Ishikawa (cell line): ENCODE measurements around the gene HK2.

Experiments
- CEBPB ChIP-seq: IDR thresholded peaks from 2 replicates; pipeline ENCODE4 v1.6.1; 2012
- EGR1 ChIP-seq: IDR thresholded peaks from 2 replicates; pipeline ENCODE4 v1.6.1; 2012
- EP300 ChIP-seq: IDR thresholded peaks from 2 replicates; pipeline ENCODE4 v1.6.1; 2012; ENCODE audit warnings: borderline replicate concordance
- FOXM1 ChIP-seq: IDR thresholded peaks from 2 replicates; pipeline ENCODE4 v1.6.1; 2012; ENCODE audit warnings: low read depth, borderline replicate concordance
- RAD21 ChIP-seq: IDR thresholded peaks from 2 replicates; pipeline ENCODE4 v1.6.1; 2012; ENCODE audit warnings: low read depth
- TCF12 ChIP-seq: IDR thresholded peaks from 2 replicates; pipeline ENCODE4 v1.6.1; 2012; ENCODE audit warnings: low read depth
- TEAD4 ChIP-seq: IDR thresholded peaks from 2 replicates; pipeline ENCODE4 v1.6.1; 2012
- ZBTB7A ChIP-seq: IDR thresholded peaks from 2 replicates; pipeline ENCODE4 v1.6.1; 2012; ENCODE audit warnings: low read depth
- TF ChIP-seq, protein P1 (sequence below): IDR thresholded peaks from 2 replicates; pipeline ENCODE4 v1.6.1; 2012; ENCODE audit warnings: low read depth, mild to moderate bottlenecking
- TF ChIP-seq, protein P2 (sequence below): IDR thresholded peaks from 2 replicates; pipeline ENCODE4 v1.6.1; 2012

Gene HK2

DNA sequence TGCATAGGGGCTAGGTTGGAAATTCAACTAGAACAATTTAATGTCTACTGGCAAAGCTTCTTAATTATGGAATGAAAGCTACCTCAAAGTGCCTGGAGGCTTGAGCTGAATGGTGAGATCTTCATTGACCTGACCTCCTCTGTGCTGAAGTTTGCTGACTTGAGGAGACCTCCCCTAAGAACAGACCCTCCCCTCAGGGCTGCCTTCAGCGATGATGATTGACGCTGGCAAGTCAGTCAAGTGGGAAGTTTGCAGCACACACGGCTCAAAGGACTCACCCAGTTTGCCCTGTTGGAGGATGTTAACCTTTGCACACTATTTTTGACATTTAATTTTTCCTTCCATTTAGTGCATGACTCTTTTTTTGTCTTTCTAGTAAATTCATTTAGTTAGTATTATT lies 107.4 kb downstream of the HK2 start:
- TF ChIP-seq ZBTB7A (no peak), TEAD4 (no peak), EP300 (no peak), CEBPB (no peak), FOXM1 (no peak), TCF12 (no peak), RAD21 (no peak)
- TF ChIP-seq, protein P1, sequence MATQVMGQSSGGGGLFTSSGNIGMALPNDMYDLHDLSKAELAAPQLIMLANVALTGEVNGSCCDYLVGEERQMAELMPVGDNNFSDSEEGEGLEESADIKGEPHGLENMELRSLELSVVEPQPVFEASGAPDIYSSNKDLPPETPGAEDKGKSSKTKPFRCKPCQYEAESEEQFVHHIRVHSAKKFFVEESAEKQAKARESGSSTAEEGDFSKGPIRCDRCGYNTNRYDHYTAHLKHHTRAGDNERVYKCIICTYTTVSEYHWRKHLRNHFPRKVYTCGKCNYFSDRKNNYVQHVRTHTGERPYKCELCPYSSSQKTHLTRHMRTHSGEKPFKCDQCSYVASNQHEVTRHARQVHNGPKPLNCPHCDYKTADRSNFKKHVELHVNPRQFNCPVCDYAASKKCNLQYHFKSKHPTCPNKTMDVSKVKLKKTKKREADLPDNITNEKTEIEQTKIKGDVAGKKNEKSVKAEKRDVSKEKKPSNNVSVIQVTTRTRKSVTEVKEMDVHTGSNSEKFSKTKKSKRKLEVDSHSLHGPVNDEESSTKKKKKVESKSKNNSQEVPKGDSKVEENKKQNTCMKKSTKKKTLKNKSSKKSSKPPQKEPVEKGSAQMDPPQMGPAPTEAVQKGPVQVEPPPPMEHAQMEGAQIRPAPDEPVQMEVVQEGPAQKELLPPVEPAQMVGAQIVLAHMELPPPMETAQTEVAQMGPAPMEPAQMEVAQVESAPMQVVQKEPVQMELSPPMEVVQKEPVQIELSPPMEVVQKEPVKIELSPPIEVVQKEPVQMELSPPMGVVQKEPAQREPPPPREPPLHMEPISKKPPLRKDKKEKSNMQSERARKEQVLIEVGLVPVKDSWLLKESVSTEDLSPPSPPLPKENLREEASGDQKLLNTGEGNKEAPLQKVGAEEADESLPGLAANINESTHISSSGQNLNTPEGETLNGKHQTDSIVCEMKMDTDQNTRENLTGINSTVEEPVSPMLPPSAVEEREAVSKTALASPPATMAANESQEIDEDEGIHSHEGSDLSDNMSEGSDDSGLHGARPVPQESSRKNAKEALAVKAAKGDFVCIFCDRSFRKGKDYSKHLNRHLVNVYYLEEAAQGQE: no peak
- TF ChIP-seq, protein P2, sequence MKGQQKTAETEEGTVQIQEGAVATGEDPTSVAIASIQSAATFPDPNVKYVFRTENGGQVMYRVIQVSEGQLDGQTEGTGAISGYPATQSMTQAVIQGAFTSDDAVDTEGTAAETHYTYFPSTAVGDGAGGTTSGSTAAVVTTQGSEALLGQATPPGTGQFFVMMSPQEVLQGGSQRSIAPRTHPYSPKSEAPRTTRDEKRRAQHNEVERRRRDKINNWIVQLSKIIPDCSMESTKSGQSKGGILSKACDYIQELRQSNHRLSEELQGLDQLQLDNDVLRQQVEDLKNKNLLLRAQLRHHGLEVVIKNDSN: no peak

DNA sequence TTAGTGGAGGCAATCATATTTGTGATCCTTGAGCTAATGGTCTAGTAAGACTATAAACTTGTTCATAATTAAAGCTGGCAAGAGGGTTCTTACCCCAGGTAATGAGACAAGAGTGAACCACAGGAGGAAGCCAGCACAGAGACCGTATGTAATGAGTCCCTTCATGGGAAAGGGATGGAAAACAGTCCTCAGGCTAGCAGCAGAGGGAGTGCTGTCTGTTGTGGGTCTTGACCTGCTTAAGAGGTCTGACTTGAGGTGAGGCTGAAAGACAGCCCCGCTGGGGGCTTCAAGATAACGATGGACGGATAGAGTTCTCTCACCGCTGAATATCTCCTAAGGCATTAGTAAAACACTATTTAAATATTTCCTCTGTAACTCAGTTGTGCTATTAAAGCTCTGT lies 108.3 kb downstream of the HK2 start:
- TF ChIP-seq EGR1 (no peak), TCF12 (no peak)
